HL-60 (cell line): ENCODE data around the gene DOK1.
A peak's percentile ranks its signal among the peaks of the same experiment; 100 is the strongest.

ENCODE experiments used
- DNase-seq, 2 experiments: peaks; one replicate each; pipeline ENCODE4 v3.0.0-alpha.2; 2010 to 2020; ENCODE audit warnings: low read depth in 1 of 2, low spot score in 1 of 2
- H3K27ac ChIP-seq: fragments of 250-450 bp; sonication (Bioruptor Pico); replicated peaks from 2 replicates; pipeline ENCODE4 v1.5.1; 2020; ENCODE audit warnings: mild to moderate bottlenecking, moderate library complexity
- H3K27me3 ChIP-seq: fragments of 250-450 bp; sonication (Bioruptor Pico); 2 replicates; pipeline ENCODE4 v1.5.1; 2021; ENCODE audit warnings: mild to moderate bottlenecking, moderate library complexity; ENCODE audit not compliant: insufficient read depth, poor library complexity, severe bottlenecking
- H3K4me3 ChIP-seq: replicated peaks from 2 replicates; pipeline ENCODE4 v1.5.1; 2011; ENCODE audit warnings: mild to moderate bottlenecking, control low read depth, low read length; ENCODE audit not compliant: insufficient read depth
- CTCF ChIP-seq: IDR thresholded peaks from one replicate; pipeline ENCODE4 v1.5.1; 2011; ENCODE audit warnings: low read length, control low read depth, inconsistent platforms; ENCODE audit not compliant: insufficient read depth
- GABPA ChIP-seq: IDR thresholded peaks from 2 replicates; pipeline ENCODE4 v1.6.1; 2012; ENCODE audit warnings: low read depth
- POLR2AphosphoS5 ChIP-seq: IDR thresholded peaks from 2 replicates; pipeline ENCODE4 v1.6.1; 2012; ENCODE audit warnings: low read depth
- SPI1 ChIP-seq: IDR thresholded peaks from 2 replicates; pipeline ENCODE4 v1.6.1; 2012; ENCODE audit warnings: low read depth, mild to moderate bottlenecking, borderline replicate concordance
- long read RNA-seq: library from polyadenylated mRNA; unstranded; transcript quantifications from one replicate; pipeline ENCODE4 v2.0.0, GENCODE V29; 2020
- TF ChIP-seq, protein P1 (sequence below): IDR thresholded peaks from 2 replicates; pipeline ENCODE4 v1.6.1; 2012; ENCODE audit warnings: low read depth; ENCODE audit not compliant: insufficient replicate concordance

Gene DOK1
- long read RNA-seq, transcript DOK1-201 (5 exons, 2,555 nt) = major isoform, 167 of 279 reads
- long read RNA-seq, transcript DOK1-202 (4 exons, 1,722 nt) = minor isoform, 43 of 279 reads
- long read RNA-seq, transcript DOK1-208 (5 exons, 1,461 nt) = minor isoform, 28 of 279 reads
- long read RNA-seq, partial matches to known transcripts = 12 of 279 reads
- long read RNA-seq, other reads (novel, unspliced or antisense) = 25 of 279 reads

DNA sequence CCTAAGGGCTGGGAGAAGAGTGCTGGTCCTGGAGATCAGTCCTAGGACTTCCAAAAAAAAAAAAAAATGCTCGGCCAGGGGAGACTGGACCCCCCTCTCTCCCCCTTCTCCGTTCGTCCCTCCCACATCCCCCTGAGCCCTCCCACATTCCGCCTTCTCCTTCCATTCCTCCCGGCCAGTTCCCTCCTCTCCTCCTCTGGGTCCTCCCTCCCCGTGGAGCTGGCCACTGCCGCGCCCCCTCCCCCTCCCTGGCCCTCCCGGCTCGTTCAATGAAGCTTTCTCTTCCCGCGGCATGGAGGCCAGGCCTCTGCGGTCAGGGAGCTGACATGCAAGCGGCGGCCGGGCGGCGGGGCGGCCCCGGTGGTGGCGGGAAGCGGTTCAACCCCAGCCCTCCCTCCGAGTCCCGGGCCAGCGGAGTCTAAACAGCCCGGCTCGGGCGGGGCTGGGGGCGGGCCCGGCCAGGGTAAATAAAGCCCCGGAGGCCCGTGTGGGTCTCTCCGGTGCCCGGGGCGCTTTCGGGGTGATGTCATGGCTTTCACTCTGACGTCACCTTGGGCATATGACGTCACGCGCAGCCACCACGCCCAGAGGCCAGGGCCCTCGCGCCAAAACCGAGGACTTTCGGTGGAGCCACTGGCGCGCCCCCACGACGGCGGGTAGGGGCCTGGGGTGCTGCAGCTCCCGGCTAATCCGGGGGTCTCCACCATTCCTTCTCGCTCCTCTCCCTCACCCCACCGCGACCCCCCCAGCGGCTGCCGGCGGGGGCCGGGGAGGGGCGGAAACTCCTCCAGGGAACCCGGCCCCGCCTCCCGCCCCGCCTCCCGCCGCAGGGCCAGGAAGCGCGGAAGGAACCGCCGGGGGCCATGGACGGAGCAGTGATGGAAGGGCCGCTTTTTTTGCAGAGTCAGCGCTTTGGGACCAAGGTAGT, at the start of gene DOK1, which contains the start of gene LOXL3:
DOK1 (plus strand) TSS at position 829 of the 928 bp plus-strand sequence; CDS start at position 864, 35 bp downstream.
LOXL3 (minus strand) TSS at position 51 of the 928 bp plus-strand sequence. CDS start 1,308 bp downstream, outside the sequence.
- H3K27ac ChIP-seq = peak within 1 kb of the TSS; percentile 94
- H3K4me3 ChIP-seq = peak within 1 kb of the TSS; percentile 84
- peak; percentile 65 to 86 for DNase-seq
- TF ChIP-seq POLR2AphosphoS5 (0 out of 2 replicates have a peak, but pooled peaks have one; percentile 17), GABPA (no peak)
- H3K27me3 ChIP-seq = no peaks in the 10 kb centered on the region

GRCh38 chr2:74505448-74506246, 48.9 kb upstream of the DOK1 start:
- no peak for DNase-seq
- peak overlapping the region; percentile 12; the same call in 1 of the 2 replicates for H3K4me3 ChIP-seq
- TF ChIP-seq, protein P1, sequence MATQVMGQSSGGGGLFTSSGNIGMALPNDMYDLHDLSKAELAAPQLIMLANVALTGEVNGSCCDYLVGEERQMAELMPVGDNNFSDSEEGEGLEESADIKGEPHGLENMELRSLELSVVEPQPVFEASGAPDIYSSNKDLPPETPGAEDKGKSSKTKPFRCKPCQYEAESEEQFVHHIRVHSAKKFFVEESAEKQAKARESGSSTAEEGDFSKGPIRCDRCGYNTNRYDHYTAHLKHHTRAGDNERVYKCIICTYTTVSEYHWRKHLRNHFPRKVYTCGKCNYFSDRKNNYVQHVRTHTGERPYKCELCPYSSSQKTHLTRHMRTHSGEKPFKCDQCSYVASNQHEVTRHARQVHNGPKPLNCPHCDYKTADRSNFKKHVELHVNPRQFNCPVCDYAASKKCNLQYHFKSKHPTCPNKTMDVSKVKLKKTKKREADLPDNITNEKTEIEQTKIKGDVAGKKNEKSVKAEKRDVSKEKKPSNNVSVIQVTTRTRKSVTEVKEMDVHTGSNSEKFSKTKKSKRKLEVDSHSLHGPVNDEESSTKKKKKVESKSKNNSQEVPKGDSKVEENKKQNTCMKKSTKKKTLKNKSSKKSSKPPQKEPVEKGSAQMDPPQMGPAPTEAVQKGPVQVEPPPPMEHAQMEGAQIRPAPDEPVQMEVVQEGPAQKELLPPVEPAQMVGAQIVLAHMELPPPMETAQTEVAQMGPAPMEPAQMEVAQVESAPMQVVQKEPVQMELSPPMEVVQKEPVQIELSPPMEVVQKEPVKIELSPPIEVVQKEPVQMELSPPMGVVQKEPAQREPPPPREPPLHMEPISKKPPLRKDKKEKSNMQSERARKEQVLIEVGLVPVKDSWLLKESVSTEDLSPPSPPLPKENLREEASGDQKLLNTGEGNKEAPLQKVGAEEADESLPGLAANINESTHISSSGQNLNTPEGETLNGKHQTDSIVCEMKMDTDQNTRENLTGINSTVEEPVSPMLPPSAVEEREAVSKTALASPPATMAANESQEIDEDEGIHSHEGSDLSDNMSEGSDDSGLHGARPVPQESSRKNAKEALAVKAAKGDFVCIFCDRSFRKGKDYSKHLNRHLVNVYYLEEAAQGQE = no peak
- TF ChIP-seq POLR2AphosphoS5 (no peak), GABPA (no peak), SPI1 (no peak), CTCF (no peak)
- H3K27ac ChIP-seq = no peak overlapping the region
- H3K27me3 ChIP-seq = peaks cover 27% of the 10 kb centered on the region

DNA sequence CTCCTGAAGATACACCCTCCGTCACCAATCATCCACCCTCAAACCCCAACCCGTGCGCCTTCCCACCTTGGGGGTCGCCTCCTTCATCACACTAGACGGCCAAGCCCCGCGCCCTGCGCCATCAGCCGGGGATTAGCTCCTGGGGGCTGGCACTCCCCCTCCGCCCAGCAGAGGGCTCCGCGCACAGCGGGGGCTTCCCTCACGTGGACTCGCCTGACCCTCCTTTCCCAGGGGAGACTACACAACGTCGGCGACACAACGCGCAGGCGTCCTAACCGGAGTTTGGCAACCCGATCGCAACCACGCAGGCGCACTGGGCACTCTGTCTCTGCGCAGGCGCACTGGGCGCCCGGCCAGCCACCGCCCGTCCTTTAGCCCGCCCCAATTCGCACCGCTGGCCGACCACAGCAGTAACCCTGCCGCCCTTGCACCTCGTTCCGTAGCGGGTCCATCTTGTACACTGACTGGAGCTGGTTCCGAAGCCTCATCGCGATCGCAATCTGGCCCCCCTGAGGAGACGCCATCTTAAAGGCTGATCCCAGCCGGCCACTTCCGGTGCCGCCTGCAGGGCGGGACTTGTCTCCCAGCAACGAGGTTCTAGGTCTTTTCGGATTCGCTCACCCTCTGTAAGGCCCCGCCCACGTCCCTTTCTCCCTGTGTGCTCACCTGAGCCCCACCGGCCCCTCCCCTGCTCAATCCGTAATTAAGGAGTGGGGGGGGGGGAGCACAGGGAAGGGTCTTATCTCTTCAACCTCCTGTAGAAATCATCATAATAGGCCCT, 47.2 kb upstream of the DOK1 start, which contains the start of gene PCGF1:
PCGF1 (minus strand) TSS at position 551 of the 781 bp plus-strand sequence; CDS start at position 524, 27 bp downstream.
- no peak for TF ChIP-seq CTCF
- TF ChIP-seq, protein P1 = no peak
- TF ChIP-seq SPI1 = no peak
- TF ChIP-seq POLR2AphosphoS5 = peak; percentile 73; the same call in 1 of the 2 replicates
- peak; percentile 72 for TF ChIP-seq GABPA
- Histone ChIP-seq H3K27me3 (peaks cover 22% of the 10 kb centered on the region), H3K27ac (peak within 1 kb of the TSS; percentile 96), H3K4me3 (peak within 1 kb of the TSS; percentile 83)
- DNase-seq = peak; percentile 93 to 98
